Dedifferentiated amniotic fluid mesenchymal stem cell (primary cell): ENCODE data around the gene SBK1.
"Not testable (repeated sequence)": the region's sequence is repeated elsewhere in the genome, so short reads cannot be mapped to it uniquely, and the experiment has no call there.

Experiments used
- DNase-seq: peaks from one replicate; pipeline ENCODE4 v3.0.0-alpha.2; 2016; ENCODE audit errors: extremely low spot score

The SBK1 gene

GRCh38 chr16:28291651-28292626, at the start of gene SBK1:
Gene SBK1, plus strand, starts transcription at chr16:28292525. Its CDS starts 24,867 bp downstream, at chr16:28317392.
- peak; percentile 32 for DNase-seq

DNA sequence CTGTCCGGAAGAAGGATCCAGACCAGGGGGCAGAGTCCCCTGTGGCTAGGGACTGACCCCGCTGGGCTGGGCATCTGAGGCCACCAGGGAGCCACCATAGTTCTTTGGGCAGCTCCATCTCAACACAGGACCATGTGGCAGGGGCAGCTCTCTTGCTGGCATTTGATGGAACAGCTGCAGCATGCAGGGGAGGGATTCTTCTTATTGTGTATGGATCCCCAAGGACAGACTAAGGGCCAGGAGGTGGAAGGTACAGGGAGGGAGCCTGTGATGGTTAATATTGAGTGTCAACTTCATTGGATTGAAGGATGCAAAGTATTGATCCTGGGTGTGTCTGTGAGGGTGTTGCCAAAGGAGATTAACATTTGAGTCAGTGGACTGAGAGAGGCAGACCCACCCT, 42.8 kb upstream of the SBK1 start:
- DNase-seq, result not testable (repeated sequence)

DNA sequence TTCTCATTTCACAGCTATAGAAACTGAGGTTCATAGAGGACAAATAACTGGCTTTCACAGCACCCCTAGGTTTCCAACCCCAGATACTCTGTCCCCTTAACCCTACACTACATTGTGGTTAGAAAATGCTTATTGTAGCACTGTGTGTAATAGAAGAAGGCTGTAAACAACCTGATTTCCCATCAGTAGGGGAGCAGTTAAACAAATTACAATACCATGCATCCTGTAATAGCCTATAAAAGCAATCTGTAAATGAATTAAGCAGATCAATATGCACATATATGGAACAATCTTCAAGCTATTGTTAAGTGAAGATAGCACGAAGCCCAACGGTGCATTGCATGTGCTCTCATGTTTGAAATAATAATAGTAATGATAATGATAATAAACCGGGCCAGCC, 41.3 kb upstream of the SBK1 start:
- no peak for DNase-seq

GRCh38 chr16:28254158-28254557, 38.2 kb upstream of the SBK1 start:
- no peak for DNase-seq

GRCh38 chr16:28255838-28256237, 36.5 kb upstream of the SBK1 start:
- DNase-seq, result no peak

DNA sequence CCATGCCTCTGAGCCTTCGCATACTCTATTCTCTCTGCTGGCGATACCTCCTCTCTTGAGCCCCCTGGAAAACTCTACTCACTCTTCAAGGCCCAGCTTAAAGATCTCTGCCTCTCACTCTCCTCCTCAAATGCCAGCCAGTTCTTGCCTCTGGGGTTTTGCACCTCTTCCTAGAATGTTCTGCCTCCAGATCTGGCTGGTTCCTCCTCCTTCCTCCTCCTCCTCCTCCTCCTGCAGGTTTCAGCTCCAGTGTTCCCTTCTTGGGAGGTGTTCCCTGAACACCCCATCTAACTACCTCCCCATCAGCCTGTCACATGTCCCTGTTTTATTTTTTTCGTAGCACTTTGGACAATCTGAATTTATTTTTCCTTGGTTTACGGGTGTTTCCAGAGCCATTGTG, 35.1 kb upstream of the SBK1 start:
- no peak for DNase-seq

DNA sequence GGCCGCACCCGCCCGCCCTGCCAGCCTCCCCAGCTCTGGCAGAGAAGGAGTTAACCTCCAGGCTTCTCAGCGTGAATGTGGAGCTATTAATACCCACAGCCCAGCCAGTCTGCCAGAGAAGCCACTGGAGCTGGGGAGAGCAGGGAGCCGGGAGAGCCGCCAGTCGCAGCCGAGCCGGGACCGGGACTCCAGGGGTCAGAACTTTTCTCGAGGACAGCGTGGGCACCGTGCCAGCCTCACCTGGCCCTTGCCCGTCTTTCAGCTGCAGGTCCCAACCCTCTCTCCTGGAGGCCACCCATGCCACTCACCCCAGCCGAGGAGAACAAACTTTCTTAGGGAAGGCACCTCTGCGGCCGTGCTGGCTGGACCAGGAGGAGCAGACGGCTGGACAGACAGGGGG, 33.8 kb upstream of the SBK1 start:
- DNase-seq, result no peak

DNA sequence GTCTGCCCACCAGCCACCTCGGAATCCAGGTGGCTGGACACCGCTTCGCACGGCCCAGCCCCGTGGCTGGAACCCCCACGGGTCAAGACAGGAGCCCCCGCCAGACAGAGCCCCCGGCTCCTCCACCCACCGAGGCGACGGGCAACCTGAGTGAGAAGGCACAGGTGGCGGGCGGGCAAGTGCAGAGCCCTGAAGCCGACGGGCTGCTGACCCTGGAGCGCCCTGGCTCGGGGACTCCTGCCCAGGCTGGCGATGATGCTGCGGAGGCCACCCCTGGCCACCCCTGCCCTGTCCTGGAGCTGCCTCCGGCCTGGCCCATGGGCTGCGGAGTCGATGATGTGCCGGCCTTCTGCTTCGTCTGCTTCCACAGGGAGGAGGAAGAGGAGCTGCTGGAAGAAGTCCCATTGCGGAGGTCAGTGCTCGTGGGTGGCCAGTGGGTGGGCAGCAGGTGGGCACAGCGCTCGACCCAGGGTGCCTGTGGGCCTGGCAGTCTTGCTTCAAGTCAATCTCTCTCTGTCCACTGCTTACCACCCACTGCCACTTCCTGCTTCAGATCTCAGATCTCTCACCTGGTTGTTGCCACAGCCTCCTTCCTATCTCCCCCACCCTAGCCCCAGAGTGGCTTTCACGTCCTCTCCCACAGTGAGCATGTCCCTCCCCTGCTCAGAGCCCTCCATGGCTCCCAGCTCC, 33.1 kb upstream of the SBK1 start:
- no peak for DNase-seq

DNA sequence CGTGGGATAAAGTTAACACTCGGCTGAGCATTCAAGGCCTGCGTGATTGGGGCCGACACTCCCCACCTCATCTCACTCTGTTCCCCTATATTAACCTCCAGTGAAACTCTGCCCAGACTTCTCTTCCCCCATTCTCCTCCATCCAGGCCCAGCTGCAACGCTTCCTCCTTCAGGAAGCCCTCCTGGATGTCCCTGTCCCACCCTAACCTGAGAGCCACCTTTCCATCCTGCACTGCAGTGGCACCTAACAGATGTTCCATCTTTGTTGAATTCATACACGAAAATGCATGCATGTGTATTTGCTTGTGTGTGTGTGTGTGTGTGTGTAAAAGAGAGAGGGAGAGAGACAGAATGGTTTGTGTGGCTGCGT, 32.6 kb upstream of the SBK1 start:
- DNase-seq, result no peak

- DNase-seq, result no peak
Measured at GRCh38 chr16:28260193-28260592, 32.1 kb upstream of the SBK1 start.

DNA sequence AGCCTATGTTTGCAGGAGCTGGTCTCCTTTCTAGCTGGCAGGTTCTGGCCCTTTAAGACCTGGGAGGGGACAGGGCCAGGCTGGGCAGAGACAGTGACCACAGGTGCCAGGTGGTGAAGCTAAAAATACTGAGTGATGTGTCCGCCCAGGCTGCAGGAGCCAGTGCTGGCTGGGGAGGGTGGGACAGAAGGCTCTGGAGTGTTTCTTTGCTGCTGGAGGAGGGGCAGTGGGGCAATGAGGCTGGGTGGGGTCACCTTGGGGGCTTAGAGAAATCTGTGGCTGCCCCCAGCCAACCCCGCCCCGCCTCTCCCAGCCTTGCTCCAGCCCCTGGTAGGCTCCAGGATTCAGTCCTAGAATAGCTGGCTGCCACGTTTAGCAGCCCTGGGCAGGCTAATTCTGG, 30.4 kb upstream of the SBK1 start:
- DNase-seq, result no peak

GRCh38 chr16:28263305-28263704, 29.0 kb upstream of the SBK1 start:
- DNase-seq, result no peak

DNA sequence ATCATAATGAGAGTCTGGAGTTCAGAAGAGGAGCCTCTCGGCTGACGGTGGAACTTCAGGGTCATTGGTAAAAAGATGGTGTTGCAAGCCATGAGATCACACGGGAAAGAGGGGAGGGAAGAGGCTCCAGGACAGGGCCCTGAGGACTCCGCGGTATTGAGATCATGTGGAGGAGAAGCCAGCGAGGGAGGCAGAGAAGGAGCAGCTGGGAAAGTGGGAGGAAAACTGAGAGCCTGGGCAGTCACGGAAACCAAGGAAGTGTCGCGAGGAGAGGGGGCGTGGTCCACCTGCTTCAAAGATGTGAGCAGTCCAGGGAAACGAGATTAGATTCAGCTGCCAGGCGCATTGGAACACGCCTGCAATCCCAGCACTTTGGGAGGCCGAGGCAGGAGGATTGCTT, 27.7 kb upstream of the SBK1 start:
- DNase-seq, result no peak

DNA sequence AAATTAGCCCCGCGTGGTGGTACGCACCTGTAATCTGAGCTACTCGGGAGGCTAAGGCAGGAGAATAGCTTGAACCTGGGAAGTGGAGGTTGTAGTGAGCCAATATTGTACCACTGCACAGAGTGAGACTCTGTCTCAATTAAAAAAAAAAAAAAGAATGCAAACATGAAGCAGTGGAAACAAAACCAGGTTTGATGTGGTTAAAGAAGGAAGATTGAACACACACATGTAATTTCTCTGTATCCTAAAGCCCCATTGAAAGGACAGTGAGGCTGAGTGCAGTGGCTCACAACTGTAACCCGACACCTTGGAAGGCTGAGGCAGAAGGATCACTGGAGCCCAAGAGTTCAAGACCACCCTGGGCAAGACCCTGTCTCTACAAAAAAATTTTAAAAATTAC, 26.5 kb upstream of the SBK1 start:
- DNase-seq, result no peak

DNA sequence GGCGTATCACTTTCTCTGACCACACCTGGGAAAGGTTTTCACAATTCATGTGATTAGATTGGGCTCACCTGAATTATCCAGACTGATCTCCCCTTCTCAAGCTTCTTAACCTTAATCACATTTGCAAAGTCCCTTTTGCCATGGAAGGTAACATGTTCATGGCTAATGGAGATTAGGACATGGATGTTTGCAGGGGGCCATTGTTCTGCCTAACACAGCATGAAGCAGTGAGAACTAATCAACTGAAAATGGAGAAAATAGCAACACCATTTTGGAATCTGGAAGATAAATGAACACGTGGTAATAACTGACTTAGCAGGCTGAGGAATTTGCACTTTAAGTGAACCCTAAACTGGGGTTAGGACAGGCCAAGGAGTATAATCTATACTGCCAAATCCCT, 25.0 kb upstream of the SBK1 start:
- no peak for DNase-seq

DNA sequence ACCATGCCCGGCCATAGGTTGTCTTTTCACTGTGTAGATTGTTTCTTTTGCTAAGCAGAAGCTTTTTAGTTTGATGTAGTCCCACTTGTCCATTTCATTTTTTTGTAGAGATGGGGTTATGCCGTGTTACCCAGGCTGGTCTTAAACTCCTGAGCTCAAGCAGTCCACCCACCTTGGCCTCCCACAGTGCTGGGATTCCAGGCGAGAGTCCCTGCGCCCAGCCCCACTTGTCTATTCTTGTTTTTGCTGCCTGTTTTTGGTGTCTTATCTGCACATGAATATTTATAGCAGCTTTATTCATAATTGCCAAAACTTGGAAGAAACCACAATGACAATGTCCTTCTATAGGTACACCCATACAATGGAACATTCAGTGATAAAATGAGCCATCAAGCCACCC, 18.8 kb upstream of the SBK1 start:
- DNase-seq, result no peak

DNA sequence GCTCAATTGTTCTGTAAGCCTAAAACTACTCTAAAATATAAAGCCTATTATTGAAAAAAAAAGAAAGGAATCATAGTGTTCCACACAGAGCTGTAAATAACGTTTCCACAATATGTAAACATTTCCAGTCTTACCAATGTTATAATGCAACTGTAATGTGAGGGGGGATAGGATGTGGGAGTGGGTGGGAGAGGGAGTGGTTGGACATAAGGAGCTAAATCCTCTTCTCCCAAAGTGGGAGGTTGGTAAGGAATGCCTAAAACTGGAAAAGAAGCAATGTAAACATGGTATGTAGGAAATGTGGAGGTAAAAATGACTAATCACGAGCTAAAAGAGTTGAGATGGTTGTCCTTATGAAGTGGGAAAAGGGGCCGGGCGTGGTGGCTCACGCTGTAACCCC, 17.6 kb upstream of the SBK1 start:
- DNase-seq, result no peak

- DNase-seq, result no peak
Measured at GRCh38 chr16:28276301-28276700, 16.0 kb upstream of the SBK1 start.

- peak; percentile 63 for DNase-seq
Measured at GRCh38 chr16:28277537-28278388, 14.6 kb upstream of the SBK1 start.

- DNase-seq, result no peak
Measured at GRCh38 chr16:28279006-28279405, 13.3 kb upstream of the SBK1 start.

DNA sequence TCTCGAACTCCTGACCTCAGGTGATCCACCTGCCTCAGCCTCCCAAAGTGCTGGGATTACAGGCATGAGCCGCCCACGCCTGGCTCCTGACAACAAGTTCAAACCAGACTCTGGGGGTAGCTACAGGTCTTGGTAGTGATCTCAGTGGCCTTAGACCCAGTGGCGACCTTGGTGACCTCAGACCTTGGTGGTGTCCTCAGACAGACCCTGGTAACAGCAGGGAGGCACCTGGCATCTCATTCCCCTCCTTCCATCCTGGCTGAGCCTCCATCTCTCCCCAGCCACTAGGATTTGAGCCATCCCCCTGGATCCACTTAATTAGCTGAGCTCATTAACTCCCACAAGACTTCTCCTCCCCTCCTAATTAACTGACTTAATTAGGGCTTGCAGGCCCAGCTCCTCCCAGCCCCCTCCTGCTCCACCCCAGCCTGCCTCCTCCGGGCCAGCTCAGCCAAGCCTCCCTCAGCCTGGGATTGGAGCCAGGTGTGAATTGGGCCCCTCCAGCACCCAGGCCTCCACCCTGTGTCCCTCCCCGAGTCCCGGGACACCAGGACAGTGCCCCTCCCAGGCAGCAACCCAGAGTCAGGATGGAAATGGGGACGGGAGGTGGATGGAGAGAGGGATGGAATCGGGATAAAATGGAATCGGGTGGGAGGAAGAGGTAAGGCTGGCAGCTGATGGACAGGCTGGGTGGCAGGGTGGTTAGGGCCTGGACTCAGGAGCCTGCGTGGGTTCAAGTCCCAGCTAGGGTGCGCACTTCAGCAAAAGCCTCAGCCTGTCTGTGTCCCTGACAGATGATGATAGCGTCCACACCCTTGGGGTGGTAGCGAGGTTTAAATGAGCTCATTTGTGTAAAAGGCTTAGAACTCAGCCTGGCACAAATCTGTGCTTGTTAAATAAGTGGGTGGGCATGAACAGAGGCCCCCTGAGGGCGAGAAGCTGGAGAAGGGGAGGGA, 11.2 kb upstream of the SBK1 start:
- DNase-seq, result no peak
